Smooth muscle cell (in vitro differentiated cells): ENCODE measurements around the gene MGAT5B. TPM values are rescaled to one million over a fixed set of nuclear protein-coding genes. Genes with fewer than 3 reads are reported as not detected.

Source experiments
- DNase-seq: peaks from one replicate; lab custom pipeline; 2025; ENCODE audit not compliant: unreplicated experiment; lab: John Stamatoyannopoulos, UW
- H2AFZ ChIP-seq: fragments of 200-600 bp; sonication (generic); 2 replicates; pipeline ENCODE4 v1.6.0; 2016; ENCODE audit warnings: antibody characterized with exemption, low read depth, mild to moderate bottlenecking
- H3F3A ChIP-seq: fragments of 200-600 bp; sonication (generic); 2 replicates; pipeline ENCODE4 v1.6.0; 2017; ENCODE audit warnings: antibody characterized with exemption, low read depth
- H3K27ac ChIP-seq: fragments of 200-600 bp; sonication (generic); 2 replicates; pipeline ENCODE4 v1.5.1; 2016; ENCODE audit warnings: low read depth, mild to moderate bottlenecking
- H3K27me3 ChIP-seq: fragments of 200-600 bp; sonication (generic); 2 replicates; pipeline ENCODE4 v1.6.1; 2016; ENCODE audit warnings: low read depth, mild to moderate bottlenecking
- H3K36me3 ChIP-seq: fragments of 200-600 bp; sonication (generic); 2 replicates; pipeline ENCODE4 v1.5.1; 2016; ENCODE audit warnings: low read depth
- H3K4me1 ChIP-seq: fragments of 200-600 bp; sonication (generic); 2 replicates; pipeline ENCODE4 v1.5.1; 2016; ENCODE audit warnings: low read depth
- H3K4me2 ChIP-seq: fragments of 200-600 bp; sonication (generic); 2 replicates; pipeline ENCODE4 v1.6.0; 2016; ENCODE audit warnings: mild to moderate bottlenecking
- H3K4me3 ChIP-seq: fragments of 200-600 bp; sonication (generic); 2 replicates; pipeline ENCODE4 v1.5.1; 2016; ENCODE audit warnings: mild to moderate bottlenecking
- H3K79me2 ChIP-seq: fragments of 200-600 bp; sonication (generic); 2 replicates; pipeline ENCODE4 v1.6.0; 2016; ENCODE audit warnings: low read depth, mild to moderate bottlenecking
- H3K9ac ChIP-seq: fragments of 200-600 bp; sonication (generic); 2 replicates; pipeline ENCODE4 v1.6.0; 2016; ENCODE audit warnings: low read depth
- H3K9me3 ChIP-seq: fragments of 200-600 bp; sonication (generic); replicated peaks from 2 replicates; pipeline ENCODE4 v1.5.1; 2016; ENCODE audit warnings: low read depth
- H4K20me1 ChIP-seq: fragments of 200-600 bp; sonication (generic); 2 replicates; pipeline ENCODE4 v1.6.0; 2016; ENCODE audit warnings: low read depth
- WGBS: methylation state at CpG from one replicate; pipeline ENCODE4 v1.1.7; 2016; ENCODE audit warnings: low lambda C conversion rate; 5-methylcytosine and 5-hydroxymethylcytosine counted together
- polyA plus RNA-seq: library from polyadenylated mRNA; unstranded; fragments of >200 nt; fragmentation: Nextera tagmentation; extraction: Ambion mirVana; gene quantifications from 2 replicates; pipeline ENCODE4 v1.2.1, GENCODE V29; 2016
- total RNA-seq: library from RNA; depleted of rRNA; stranded (reverse); fragments of >200 nt; gene quantifications from 2 replicates; pipeline ENCODE4 v1.2.3, GENCODE V29; 2014
- TF ChIP-seq, protein P1 (sequence below): fragments of 200-600 bp; sonication (generic); IDR thresholded peaks from 2 replicates; pipeline ENCODE4 v1.5.1; 2017; ENCODE audit warnings: borderline replicate concordance, mild to moderate bottlenecking, antibody characterized with exemption; ENCODE audit not compliant: insufficient read depth, poor library complexity, severe bottlenecking

Gene MGAT5B
- total and polyA plus RNA-seq, 2 experiments from 2014 or later = 0.78 to 7.6 TPM

- H4K20me1 ChIP-seq = no peaks in the 10 kb centered on the region
- no peak overlapping the region for H3K4me2 ChIP-seq
- no peaks in the 10 kb centered on the region for H3K79me2 ChIP-seq
- TF ChIP-seq, protein P1, sequence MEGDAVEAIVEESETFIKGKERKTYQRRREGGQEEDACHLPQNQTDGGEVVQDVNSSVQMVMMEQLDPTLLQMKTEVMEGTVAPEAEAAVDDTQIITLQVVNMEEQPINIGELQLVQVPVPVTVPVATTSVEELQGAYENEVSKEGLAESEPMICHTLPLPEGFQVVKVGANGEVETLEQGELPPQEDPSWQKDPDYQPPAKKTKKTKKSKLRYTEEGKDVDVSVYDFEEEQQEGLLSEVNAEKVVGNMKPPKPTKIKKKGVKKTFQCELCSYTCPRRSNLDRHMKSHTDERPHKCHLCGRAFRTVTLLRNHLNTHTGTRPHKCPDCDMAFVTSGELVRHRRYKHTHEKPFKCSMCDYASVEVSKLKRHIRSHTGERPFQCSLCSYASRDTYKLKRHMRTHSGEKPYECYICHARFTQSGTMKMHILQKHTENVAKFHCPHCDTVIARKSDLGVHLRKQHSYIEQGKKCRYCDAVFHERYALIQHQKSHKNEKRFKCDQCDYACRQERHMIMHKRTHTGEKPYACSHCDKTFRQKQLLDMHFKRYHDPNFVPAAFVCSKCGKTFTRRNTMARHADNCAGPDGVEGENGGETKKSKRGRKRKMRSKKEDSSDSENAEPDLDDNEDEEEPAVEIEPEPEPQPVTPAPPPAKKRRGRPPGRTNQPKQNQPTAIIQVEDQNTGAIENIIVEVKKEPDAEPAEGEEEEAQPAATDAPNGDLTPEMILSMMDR = no peak
- WGBS = 70% methylated on average over 17 of the region's 17 CpGs
- H3K27me3 ChIP-seq = peaks cover 7% of the 10 kb centered on the region
- no peak overlapping the region for H2AFZ ChIP-seq
- H3K4me3 ChIP-seq = no peak overlapping the region
- no peak overlapping the region for H3K27ac ChIP-seq
- no peak overlapping the region for H3K9ac ChIP-seq
- H3K4me1 ChIP-seq = no peaks in the 10 kb centered on the region
- H3K9me3 ChIP-seq = no peaks in the 10 kb centered on the region
- no peak for DNase-seq
- H3F3A ChIP-seq = no peaks in the 10 kb centered on the region
- H3K36me3 ChIP-seq = no peaks in the 10 kb centered on the region
Measured at GRCh38 chr17:76983075-76983775, 115.0 kb downstream of the MGAT5B start.

DNA sequence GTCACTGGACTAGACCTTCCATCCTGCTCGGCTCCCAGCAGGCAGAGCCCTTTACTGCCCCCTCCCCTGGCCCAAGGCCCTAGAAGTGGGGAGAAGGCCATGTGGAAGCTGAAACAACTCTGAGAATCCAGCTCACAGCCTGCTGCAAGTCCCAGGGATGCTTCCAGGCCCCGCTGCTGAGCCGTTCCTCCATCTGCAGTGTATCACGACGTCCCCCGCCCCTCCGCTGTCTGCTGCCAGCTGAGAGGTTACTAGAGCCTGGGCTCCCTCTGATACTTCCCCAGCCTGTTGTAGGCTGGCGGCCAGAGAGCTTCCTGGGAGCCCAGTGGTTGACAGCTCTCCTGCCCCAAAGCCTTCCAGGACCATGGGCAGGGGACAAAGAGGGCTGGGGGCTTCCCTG lies 118.2 kb downstream of the MGAT5B start:
- Histone ChIP-seq H3K36me3 (no peaks in the 10 kb centered on the region), H3K27me3 (peaks cover 6% of the 10 kb centered on the region), H3K4me1 (no peaks in the 10 kb centered on the region), H3K9ac (no peak overlapping the region), H2AFZ (no peak overlapping the region), H3K4me3 (no peak overlapping the region), H3K4me2 (no peak overlapping the region), H4K20me1 (no peaks in the 10 kb centered on the region), H3K79me2 (no peaks in the 10 kb centered on the region), H3F3A (no peaks in the 10 kb centered on the region), H3K27ac (no peak overlapping the region), H3K9me3 (no peaks in the 10 kb centered on the region)
- WGBS = 86% methylated on average over 8 of the region's 8 CpGs
- no peak for DNase-seq
- TF ChIP-seq, protein P1 = no peak

DNA sequence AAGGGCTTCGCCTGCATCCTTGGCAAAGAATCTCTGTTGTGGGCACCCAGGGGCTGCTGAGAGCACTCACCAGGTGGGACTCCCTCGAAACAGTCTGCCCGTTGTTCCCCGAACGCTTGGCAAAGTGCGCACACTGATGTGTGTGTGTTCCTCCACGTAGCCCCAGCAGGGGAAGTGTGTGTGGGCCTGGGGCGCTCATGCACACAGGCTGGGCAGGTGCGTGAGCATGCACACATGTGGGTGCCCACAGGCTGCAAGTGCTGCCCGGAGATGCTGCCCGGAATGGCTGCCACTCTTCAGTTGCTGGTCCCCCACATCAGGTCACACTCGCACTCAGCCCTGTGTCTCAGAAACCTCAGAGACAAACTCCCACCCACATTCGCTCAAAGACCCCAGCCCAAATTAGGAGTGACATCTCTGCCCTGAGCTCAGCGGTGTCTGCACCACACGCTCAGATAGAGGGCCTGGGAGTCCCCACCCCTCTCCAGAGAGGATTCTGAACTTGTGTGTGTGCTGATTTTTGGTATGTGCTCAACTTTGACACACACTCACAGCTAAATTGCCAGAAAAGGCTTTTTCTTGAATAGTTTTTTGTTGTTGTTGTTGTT lies 119.4 kb downstream of the MGAT5B start:
- no peaks in the 10 kb centered on the region for H3F3A ChIP-seq
- no peaks in the 10 kb centered on the region for H4K20me1 ChIP-seq
- TF ChIP-seq, protein P1 = no peak
- WGBS = 92% methylated on average over 15 of the region's 15 CpGs
- no peak overlapping the region for H3K4me3 ChIP-seq
- no peaks in the 10 kb centered on the region for H3K79me2 ChIP-seq
- no peak overlapping the region for H3K27ac ChIP-seq
- no peak overlapping the region for H3K4me2 ChIP-seq
- no peak overlapping the region for H2AFZ ChIP-seq
- no peak overlapping the region for H3K9ac ChIP-seq
- H3K36me3 ChIP-seq = no peaks in the 10 kb centered on the region
- H3K4me1 ChIP-seq = no peaks in the 10 kb centered on the region
- H3K27me3 ChIP-seq = no peaks in the 10 kb centered on the region
- no peaks in the 10 kb centered on the region for H3K9me3 ChIP-seq
- DNase-seq = no peak
